GM12878 (cell line): ENCODE data around the gene ATXN7L1. TPM values are rescaled to one million over a fixed set of nuclear protein-coding genes. Genes with fewer than 3 reads are reported as not detected.

ENCODE experiments used
- ATAC-seq: fragments of 200-7000 bp; cut with Tn5 transposase; 3 replicates; pipeline ENCODE4 v1.9.1; 2020; ENCODE audit warnings: mild to moderate bottlenecking, moderate library complexity
- BruUV-seq: library from RNA; stranded (reverse); fragments of 400-500 nt; replicated peaks from 2 replicates; lab custom pipeline; 2021; lab: Mats Ljungman, UMichigan
- CTCF ChIA-PET: fragments of 300-600 bp; sonication (Branson Sonifier 250); formaldehyde crosslinking; extraction: SDS; loops from one replicate; lab custom pipeline; 2021; ENCODE audit warnings: inconsistent platforms; lab: Yijun Ruan, JAX
- POLR2A ChIA-PET: fragments of 350-600 bp; formaldehyde crosslinking; extraction: SDS; loops from one replicate; lab custom pipeline; 2021; ENCODE audit warnings: inconsistent platforms; lab: Charles Lee
- RAD21 ChIA-PET: fragments of 300-600 bp; sonication (Branson Sonifier 250); formaldehyde crosslinking; loops from one replicate; lab custom pipeline; 2023; ENCODE audit warnings: antibody characterized with exemption; ENCODE audit not compliant: unreplicated experiment; lab: Charles Lee
- SMC1A ChIA-PET: fragments of 300-600 bp; sonication (Branson Sonifier 250); formaldehyde crosslinking; loops from one replicate; lab custom pipeline; 2023; ENCODE audit not compliant: unreplicated experiment, uncharacterized antibody; lab: Charles Lee
- DNase-seq: peaks from one replicate; pipeline ENCODE4 v3.0.0-alpha.2; 2011; ENCODE audit warnings: low read depth, low spot score
- FAIRE-seq: peaks from 3 replicates; lab custom pipeline; 2011; peaks lifted over from hg19 to GRCh38; lab: Jason Lieb, UNC
- H2AFZ ChIP-seq: 2 replicates; pipeline ENCODE4 v1.6.0; 2011; ENCODE audit warnings: low read depth, low read length, control low read depth; ENCODE audit not compliant: control insufficient read depth
- H3K27ac ChIP-seq: 2 replicates; pipeline ENCODE4 v1.5.1; 2011; ENCODE audit warnings: control low read depth; ENCODE audit not compliant: control insufficient read depth, insufficient read depth
- H3K27me3 ChIP-seq, 2 experiments: replicated peaks in 1 of 2; 2 replicates each; pipeline versions ENCODE4 v1.6.0 to v1.6.1; 2011; ENCODE audit warnings: low read length in 1 of 2; ENCODE audit not compliant: control insufficient read depth in 2 of 2, insufficient read depth in 2 of 2
- H3K36me3 ChIP-seq, 2 experiments: 2 replicates each; pipeline ENCODE4 v1.5.1; 2011; ENCODE audit warnings: low read length in 1 of 2; ENCODE audit not compliant: control insufficient read depth in 2 of 2, insufficient read depth in 2 of 2
- H3K4me1 ChIP-seq: 2 replicates; pipeline ENCODE4 v1.6.1; 2011; ENCODE audit warnings: mild to moderate bottlenecking, low read length, moderate library complexity, mixed read lengths; ENCODE audit not compliant: control insufficient read depth, insufficient read depth
- H3K4me2 ChIP-seq: 2 replicates; pipeline ENCODE4 v1.6.0; 2011; ENCODE audit warnings: control low read depth; ENCODE audit not compliant: control insufficient read depth, insufficient read depth
- H3K4me3 ChIP-seq: fragments of 200-600 bp; sonication (generic); 2 replicates; pipeline ENCODE4 v1.5.1; 2016
- H3K79me2 ChIP-seq: 2 replicates; pipeline ENCODE4 v1.6.0; 2011; ENCODE audit warnings: low read length; ENCODE audit not compliant: control insufficient read depth, insufficient read depth
- H3K9ac ChIP-seq: 2 replicates; pipeline ENCODE4 v1.8.0; 2011; ENCODE audit warnings: low read length, control low read depth, mixed read lengths; ENCODE audit not compliant: control insufficient read depth, insufficient read depth
- H3K9me3 ChIP-seq: replicated peaks from 3 replicates; pipeline ENCODE4 v1.5.1; 2011; ENCODE audit warnings: mild to moderate bottlenecking, low read length; ENCODE audit not compliant: control insufficient read depth, insufficient read depth
- H4K20me1 ChIP-seq: 2 replicates; pipeline ENCODE4 v1.6.0; 2011; ENCODE audit not compliant: control insufficient read depth, insufficient read depth
- IKZF1 ChIP-seq: fragments of 450-650 bp; conservative IDR thresholded peaks from 2 replicates; pipeline ENCODE4 v1.6.1; 2017; ENCODE audit warnings: antibody characterized with exemption, mild to moderate bottlenecking
- IRF3 ChIP-seq: fragments of 450-650 bp; IDR thresholded peaks from 2 replicates; pipeline ENCODE4 v1.6.1; 2014; ENCODE audit warnings: mild to moderate bottlenecking
- LARP7 ChIP-seq: fragments of 450-650 bp; IDR thresholded peaks from 2 replicates; pipeline ENCODE4 v1.6.1; 2017; ENCODE audit warnings: mild to moderate bottlenecking
- MTA3 ChIP-seq: IDR thresholded peaks from 2 replicates; pipeline ENCODE4 v1.6.1; 2012; ENCODE audit warnings: low read length, inconsistent platforms, borderline replicate concordance
- MXI1 ChIP-seq: fragments of 150-350 bp; IDR thresholded peaks from 2 replicates; pipeline ENCODE4 v1.6.1; 2011; ENCODE audit warnings: low read depth, mild to moderate bottlenecking, inconsistent platforms, low read length, improper control_type of control experiment
- PAX5 ChIP-seq: IDR thresholded peaks from 2 replicates; pipeline ENCODE4 v1.6.1; 2011; ENCODE audit warnings: low read depth, low read length, borderline replicate concordance
- SKIL ChIP-seq: fragments of 450-650 bp; IDR thresholded peaks from 2 replicates; pipeline ENCODE4 v1.6.1; 2017; ENCODE audit warnings: mild to moderate bottlenecking, low read depth, inconsistent platforms; ENCODE audit not compliant: poor library complexity, severe bottlenecking
- SMC3 ChIP-seq: IDR thresholded peaks from 2 replicates; pipeline ENCODE4 v1.6.1; 2011; ENCODE audit warnings: low read length, improper control_type of control experiment, borderline replicate concordance
- SP1 ChIP-seq: IDR thresholded peaks from one replicate; pipeline ENCODE4 v1.6.1; 2011; ENCODE audit warnings: low read depth, low read length
- WGBS: methylation state at CpG from one replicate; pipeline ENCODE4 v1.1.6; 2016; ENCODE audit warnings: low lambda C conversion rate; ENCODE audit not compliant: insufficient replicate concordance, insufficient coverage; ENCODE audit errors: missing lambda C conversion rate; 5-methylcytosine and 5-hydroxymethylcytosine counted together
- in situ Hi-C: fragments of 300-500 bp; cut with MboI; formaldehyde crosslinking; loops from 9 replicates; pipeline ENCODE4 v1.14.3; 2018; ENCODE audit warnings: mixed read lengths
- intact Hi-C: fragments of 100-400 bp; cut with micrococcal nuclease; formaldehyde crosslinking; loops from one replicate; pipeline ENCODE4 v1.14.2; 2022; ENCODE audit not compliant: unreplicated experiment
- polyA plus RNA-seq, 11 experiments: library from polyadenylated mRNA; depleted of rRNA in 4 of 11; unstranded in 6 of 11; stranded (reverse) in 5 of 11; fragments of >200 nt; fragmentation: Nextera tagmentation in 4 of 11; fragmentation: Illumina TruSeq in 1 of 11; extraction: Ambion mirVana in 4 of 11; extraction: Trizol in 1 of 11; gene quantifications; 1 replicate in 1 of 11; 2 replicates in 10 of 11; pipeline versions ENCODE4 v1.2.1 to v1.2.3, GENCODE V29; 2011 to 2016; ENCODE audit warnings: inconsistent platforms in 2 of 11, missing spikeins in 2 of 11, low read depth in 1 of 11
- total RNA-seq, 4 experiments: library from RNA; depleted of rRNA in 3 of 4; stranded (reverse); fragments of >200 nt in 3 of 4; fragmentation: Illumina TruSeq in 1 of 4; extraction: Trizol in 1 of 4; gene quantifications; 2 replicates each; pipeline versions ENCODE4 v1.2.1 to v1.2.3, GENCODE V29; 2013 to 2021

ATXN7L1 gene
- total and polyA plus RNA-seq, 10 of the 15 experiments (the other 5 are each of a cell fraction or from before 2014, with no cell fraction given): 0.40 to 2.9 (median 1.2) TPM

- ChIA-PET SMC1A (interaction anchor here (0.7 to 12.5 kb wide), 16 partner anchors 8 to 398 kb away, joined by 3 to 182 read pairs (median 4); no protein-coding TSS in a partner anchor), RAD21 (interaction anchor here (0.8 to 8.7 kb wide), 8 partner anchors 8 to 289 kb away, joined by 3 to 99 read pairs (median 3); no protein-coding TSS in a partner anchor)
- in situ Hi-C loops: loop anchor here (10.0 kb wide), 1 partner anchor 246 kb away; no protein-coding TSS in a partner anchor
Measured at GRCh38 chr7:105768898-105769507, 107.4 kb downstream of the ATXN7L1 start.

More at GRCh38 chr7:105768898-105769507, 107.4 kb downstream of the ATXN7L1 start:
- no peak overlapping the region for H2AFZ ChIP-seq
- WGBS: 13% methylated on average over 9 of the region's 9 CpGs
- intact Hi-C loops: no loop called here
- H3K4me3 ChIP-seq: no peak overlapping the region
- H3K4me1 ChIP-seq: peaks cover 22% of the 10 kb centered on the region
- no peak for FAIRE-seq
- 0 out of 2 replicates have a peak overlapping the region, but pooled peaks have one; percentile 40 for H3K4me2 ChIP-seq
- H3K36me3 ChIP-seq: no peaks in the 10 kb centered on the region
- H3K9me3 ChIP-seq: no peaks in the 10 kb centered on the region
- no peak for DNase-seq
- peaks cover 0 to 8% of the 10 kb centered on the region in 2 experiments; a peak in 2 of 4 replicates for H3K27me3 ChIP-seq
- ChIA-PET POLR2A (interaction anchor here (0.9 to 1.8 kb wide), 3 partner anchors 20 to 37 kb away, joined by 3 to 6 read pairs (median 3); no protein-coding TSS in a partner anchor), CTCF (interaction anchor here (0.7 to 4.4 kb wide), 8 partner anchors 8 to 272 kb away, joined by 3 to 47 read pairs (median 4); no protein-coding TSS in a partner anchor)
- no peak overlapping the region for H3K9ac ChIP-seq
- H4K20me1 ChIP-seq: no peaks in the 10 kb centered on the region
- H3K27ac ChIP-seq: no peak overlapping the region
- H3K79me2 ChIP-seq: no peaks in the 10 kb centered on the region
- ATAC-seq: peak; percentile 40
- BruUV-seq: no TSS peak
- TF ChIP-seq MTA3 (no peak), IRF3 (no peak), SMC3 (no peak), SP1 (no peak), PAX5 (peak; percentile 99), IKZF1 (peak; percentile 37), LARP7 (no peak), MXI1 (0 out of 2 replicates have a peak, but pooled peaks have one; percentile 43), SKIL (no peak)
